Epithelial cell of proximal tubule (primary cell): ENCODE data around the gene OPN1MW3. TPM values are rescaled to one million over a fixed set of nuclear protein-coding genes. Genes with fewer than 3 reads are reported as not detected.
"Not testable (repeated sequence)": the region's sequence is repeated elsewhere in the genome, so short reads cannot be mapped to it uniquely, and the experiment has no call there.

Experiments used
- DNase-seq: peaks from one replicate; pipeline ENCODE4 v3.0.0-alpha.2; 2011; ENCODE audit warnings: low read depth
- H3K4me3 ChIP-seq: 2 replicates; pipeline ENCODE4 v1.5.1; 2011; ENCODE audit warnings: low read depth, mild to moderate bottlenecking, low read length
- total RNA-seq: library from RNA; depleted of rRNA; stranded (reverse); fragments of >200 nt; gene quantifications from 2 replicates; pipeline ENCODE4 v1.2.3, GENCODE V29; 2015

The OPN1MW3 gene
- total RNA-seq: not detected in 2 replicates

GRCh38 chrX:154257282-154257681 is at the start of gene OPN1MW3:
TSS of gene OPN1MW3 (plus strand) at chrX:154257582. CDS start at chrX:154257620, 38 bp downstream.
- not testable (repeated sequence) for H3K4me3 ChIP-seq, DNase-seq

DNA sequence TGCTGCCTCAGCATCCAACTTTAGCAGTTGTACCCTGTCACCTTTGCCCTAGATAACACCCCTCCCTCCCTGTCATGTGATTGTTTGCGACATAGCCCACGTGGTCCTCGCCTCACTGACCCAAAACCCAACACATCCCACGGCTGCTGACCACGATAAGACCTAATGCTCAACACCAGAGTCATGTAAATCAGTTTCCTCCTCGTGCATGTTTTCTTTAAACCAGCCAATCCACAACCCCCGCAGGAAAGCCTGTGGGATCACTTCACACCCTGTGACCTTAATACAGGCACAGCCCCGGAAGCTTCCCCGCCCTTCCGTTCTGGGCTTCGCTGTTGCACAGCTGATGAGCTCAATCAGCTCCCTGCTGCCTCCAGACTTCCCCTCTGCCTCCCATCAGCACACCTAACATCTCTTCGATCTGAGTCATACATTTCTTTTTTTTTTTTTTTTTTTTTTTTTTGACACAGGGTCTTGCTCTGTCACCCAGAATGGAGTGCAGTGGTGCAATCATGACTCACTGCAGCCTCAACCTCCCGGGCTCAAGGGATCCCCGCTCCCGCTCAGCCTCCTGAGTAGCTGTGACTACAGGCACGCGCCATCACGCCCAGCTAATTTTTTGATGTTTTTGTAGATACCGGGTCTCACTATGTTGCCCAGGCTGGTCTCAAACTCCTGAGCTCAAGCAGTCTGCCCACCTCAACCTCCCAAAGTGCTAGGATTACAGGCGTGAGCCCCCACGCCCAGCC is 47.5 kb upstream of the OPN1MW3 start:
- not testable (repeated sequence) for DNase-seq, H3K4me3 ChIP-seq

GRCh38 chrX:154211057-154211456 is 46.3 kb upstream of the OPN1MW3 start:
- H3K4me3 ChIP-seq, DNase-seq: not testable (repeated sequence)

DNA sequence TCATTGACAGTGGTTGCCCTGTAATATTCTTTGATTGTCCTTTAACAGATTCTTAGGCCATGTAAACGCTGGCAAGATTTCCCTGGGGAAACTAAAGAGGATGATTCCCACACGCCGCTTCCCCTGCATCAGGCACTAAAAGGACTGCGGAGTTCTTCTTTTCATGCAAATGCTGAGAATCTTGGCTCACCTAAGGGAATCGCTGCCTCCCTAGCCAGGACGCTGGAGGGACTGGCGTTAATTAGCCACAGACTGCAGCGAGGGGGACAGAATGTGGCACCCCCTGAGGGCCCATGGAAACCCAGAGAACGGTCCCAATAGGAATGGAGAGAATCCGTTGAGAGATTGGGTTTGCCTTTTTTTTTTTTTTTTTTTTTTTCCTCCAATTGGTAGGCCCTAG is 45.9 kb upstream of the OPN1MW3 start:
- not testable (repeated sequence) for H3K4me3 ChIP-seq

DNA sequence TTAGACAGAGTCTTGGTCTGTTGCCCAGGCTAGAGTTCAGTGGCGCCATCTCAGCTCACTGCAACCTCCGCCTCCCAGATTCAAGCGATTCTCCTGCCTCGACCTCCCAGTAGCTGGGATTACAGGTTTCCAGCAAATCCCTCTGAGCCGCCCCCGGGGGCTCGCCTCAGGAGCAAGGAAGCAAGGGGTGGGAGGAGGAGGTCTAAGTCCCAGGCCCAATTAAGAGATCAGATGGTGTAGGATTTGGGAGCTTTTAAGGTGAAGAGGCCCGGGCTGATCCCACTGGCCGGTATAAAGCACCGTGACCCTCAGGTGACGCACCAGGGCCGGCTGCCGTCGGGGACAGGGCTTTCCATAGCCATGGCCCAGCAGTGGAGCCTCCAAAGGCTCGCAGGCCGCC is 37.9 kb upstream of the OPN1MW3 start, which contains the start of gene OPN1MW2:
TSS of gene OPN1MW2 (plus strand) at position 301 of the 400 bp plus-strand sequence. CDS start at position 361, 60 bp downstream.
- not testable (repeated sequence) for H3K4me3 ChIP-seq, DNase-seq

More for the DNA sequence above, 45.9 kb upstream of the OPN1MW3 start:
- not testable (repeated sequence) for DNase-seq

- not testable (repeated sequence) for DNase-seq, H3K4me3 ChIP-seq
Observed at GRCh38 chrX:154225292-154225691, 32.1 kb upstream of the OPN1MW3 start.

DNA sequence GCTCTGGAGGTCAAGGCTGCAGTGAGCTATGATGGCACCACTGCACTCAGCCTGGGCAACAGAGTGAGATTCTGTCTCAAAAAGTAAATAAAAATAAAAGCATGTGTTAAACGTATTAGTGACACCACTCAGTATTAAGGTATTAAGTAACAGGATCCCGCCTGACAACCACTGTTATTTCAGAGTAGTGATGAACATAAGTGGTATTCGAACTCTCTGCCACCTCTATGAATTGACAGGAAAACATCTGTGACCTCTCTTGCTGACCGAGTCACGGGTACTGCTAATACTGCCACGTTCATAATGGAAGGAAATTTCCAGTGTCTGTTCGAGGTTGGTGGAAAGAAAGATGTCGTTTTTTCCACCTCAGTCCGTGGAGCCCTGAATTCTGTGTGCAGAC is 30.7 kb upstream of the OPN1MW3 start:
- not testable (repeated sequence) for H3K4me3 ChIP-seq, DNase-seq

DNA sequence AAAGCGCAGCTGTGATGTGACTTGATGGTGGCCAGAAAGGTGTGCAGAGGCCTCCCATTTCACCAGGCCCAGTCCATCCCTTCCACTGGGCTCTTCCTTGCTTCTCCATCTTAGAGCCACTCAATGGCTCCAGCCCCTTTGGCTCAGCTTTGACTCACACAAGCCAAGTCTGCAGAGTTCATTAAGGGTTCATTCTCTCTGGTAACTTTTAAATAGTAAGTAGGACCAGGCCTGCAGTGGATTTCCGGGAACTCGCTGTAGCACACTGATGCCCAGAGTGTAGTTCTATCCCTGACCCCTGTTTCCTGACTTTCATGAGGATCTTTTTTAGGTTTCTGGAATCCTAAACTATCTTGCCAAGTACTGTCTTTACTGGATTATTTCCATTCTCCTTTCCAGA is 25.9 kb upstream of the OPN1MW3 start:
- not testable (repeated sequence) for H3K4me3 ChIP-seq, DNase-seq

GRCh38 chrX:154233620-154234019 is 23.8 kb upstream of the OPN1MW3 start:
- not testable (repeated sequence) for H3K4me3 ChIP-seq, DNase-seq

GRCh38 chrX:154238939-154239559 is 18.3 kb upstream of the OPN1MW3 start:
- not testable (repeated sequence) for H3K4me3 ChIP-seq, DNase-seq

GRCh38 chrX:154239982-154240503 is 17.3 kb upstream of the OPN1MW3 start:
- not testable (repeated sequence) for H3K4me3 ChIP-seq, DNase-seq

DNA sequence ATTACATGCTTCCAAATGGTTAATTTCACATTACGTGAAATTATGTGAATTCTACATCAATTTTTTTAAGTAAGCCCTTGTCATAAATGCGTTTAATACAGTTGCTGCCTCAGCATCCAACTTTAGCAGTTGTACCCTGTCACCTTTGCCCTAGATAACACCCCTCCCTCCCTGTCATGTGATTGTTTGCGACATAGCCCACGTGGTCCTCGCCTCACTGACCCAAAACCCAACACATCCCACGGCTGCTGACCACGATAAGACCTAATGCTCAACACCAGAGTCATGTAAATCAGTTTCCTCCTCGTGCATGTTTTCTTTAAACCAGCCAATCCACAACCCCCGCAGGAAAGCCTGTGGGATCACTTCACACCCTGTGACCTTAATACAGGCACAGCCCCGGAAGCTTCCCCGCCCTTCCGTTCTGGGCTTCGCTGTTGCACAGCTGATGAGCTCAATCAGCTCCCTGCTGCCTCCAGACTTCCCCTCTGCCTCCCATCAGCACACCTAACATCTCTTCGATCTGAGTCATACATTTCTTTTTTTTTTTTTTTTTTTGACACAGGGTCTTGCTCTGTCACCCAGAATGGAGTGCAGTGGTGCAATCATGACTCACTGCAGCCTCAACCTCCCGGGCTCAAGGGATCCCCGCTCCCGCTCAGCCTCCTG is 9.9 kb upstream of the OPN1MW3 start:
- not testable (repeated sequence) for H3K4me3 ChIP-seq, DNase-seq

- H3K4me3 ChIP-seq, DNase-seq: not testable (repeated sequence)
Observed at GRCh38 chrX:154248076-154248475, 9.3 kb upstream of the OPN1MW3 start.

GRCh38 chrX:154258711-154259110 is 1.3 kb downstream of the OPN1MW3 start:
- DNase-seq: not testable (repeated sequence)

DNA sequence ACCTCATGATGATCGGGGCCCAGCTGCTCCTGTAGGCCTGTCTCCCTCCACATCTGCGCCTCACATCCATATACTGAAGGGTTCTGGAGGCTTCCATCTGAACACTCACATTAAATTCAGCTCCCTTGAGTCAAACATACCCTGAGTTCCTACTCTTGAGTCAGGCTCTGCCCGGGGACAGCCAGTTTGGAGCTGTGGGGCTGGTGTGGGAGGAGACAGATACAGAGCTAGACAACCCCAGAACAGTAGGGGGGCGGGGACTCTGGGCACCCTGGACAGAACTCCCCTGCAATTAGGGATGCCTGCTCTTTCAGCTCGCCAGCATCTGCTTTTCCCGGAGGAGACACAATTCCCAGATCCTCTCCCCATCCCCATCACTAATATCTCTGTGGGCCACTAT is 5.7 kb downstream of the OPN1MW3 start:
- not testable (repeated sequence) for DNase-seq, H3K4me3 ChIP-seq

More at GRCh38 chrX:154258711-154259110, 1.3 kb downstream of the OPN1MW3 start:
- H3K4me3 ChIP-seq: not testable (repeated sequence)

- H3K4me3 ChIP-seq, DNase-seq: not testable (repeated sequence)
Observed at GRCh38 chrX:154269245-154269644, 11.9 kb downstream of the OPN1MW3 start.

GRCh38 chrX:154284489-154285338 is 27.3 kb downstream of the OPN1MW3 start:
- DNase-seq, H3K4me3 ChIP-seq: not testable (repeated sequence)

GRCh38 chrX:154286406-154286805 is 29.0 kb downstream of the OPN1MW3 start:
- not testable (repeated sequence) for DNase-seq, H3K4me3 ChIP-seq
